Heart left ventricle (tissue), 13 donors: ENCODE results near the gene DLK2.

Source experiments
- POLR2A ChIP-seq, 2 donors: fragments of 450-650 bp; IDR thresholded peaks; one replicate each; pipeline ENCODE4 v1.6.1; 2017; ENCODE audit warnings: antibody characterized with exemption in 2 of 2, mild to moderate bottlenecking in 2 of 2, moderate library complexity in 2 of 2
- TF ChIP-seq, protein P1 (sequence below), 12 donors: fragments of 200-600 bp; sonication (generic) in 4 of 12; IDR thresholded peaks; one replicate each; pipeline versions ENCODE4 v1.5.0 to v1.8.0; 2018 to 2022; ENCODE audit warnings: antibody characterized with exemption in 12 of 12, mild to moderate bottlenecking in 5 of 12
- donor health status: ischemic (EF 13 %, LVEDD 7.1; RV severe dilation, severe dysfunction).
- donor health status: DM: no; HTN: yes; CAD: no.
- donor health status: DM: no; HTN: no; CAD: no.
- donor health status: ischemic (EF 25% LVEDD 6.9; RV normal size, moderate dysfunction).
- donor health status: ischemic (EF 25% LVEDD 5.7; RV mildly dilated, moderate dysfunction).
- donor health status: ischemic (EF 35%, LVEDD 5.7; RV mildly dilated, moderate dysfunction).
- donor health status: nonischemic (EF 11% LVEDD 7.7; RV severe dilation, severe dysfunction).
- donor health status: DM: yes; HTN: yes; CAD: no.
- donor health status: PGD.
- donor health status: ischemic (EF 29% LVEDD 5.4; RV normal size, mild dysfunction).
- donor health status: nonischemic (EF 23%, LVEDD 6.1; RV moderate dilation, normal function).

DNA sequence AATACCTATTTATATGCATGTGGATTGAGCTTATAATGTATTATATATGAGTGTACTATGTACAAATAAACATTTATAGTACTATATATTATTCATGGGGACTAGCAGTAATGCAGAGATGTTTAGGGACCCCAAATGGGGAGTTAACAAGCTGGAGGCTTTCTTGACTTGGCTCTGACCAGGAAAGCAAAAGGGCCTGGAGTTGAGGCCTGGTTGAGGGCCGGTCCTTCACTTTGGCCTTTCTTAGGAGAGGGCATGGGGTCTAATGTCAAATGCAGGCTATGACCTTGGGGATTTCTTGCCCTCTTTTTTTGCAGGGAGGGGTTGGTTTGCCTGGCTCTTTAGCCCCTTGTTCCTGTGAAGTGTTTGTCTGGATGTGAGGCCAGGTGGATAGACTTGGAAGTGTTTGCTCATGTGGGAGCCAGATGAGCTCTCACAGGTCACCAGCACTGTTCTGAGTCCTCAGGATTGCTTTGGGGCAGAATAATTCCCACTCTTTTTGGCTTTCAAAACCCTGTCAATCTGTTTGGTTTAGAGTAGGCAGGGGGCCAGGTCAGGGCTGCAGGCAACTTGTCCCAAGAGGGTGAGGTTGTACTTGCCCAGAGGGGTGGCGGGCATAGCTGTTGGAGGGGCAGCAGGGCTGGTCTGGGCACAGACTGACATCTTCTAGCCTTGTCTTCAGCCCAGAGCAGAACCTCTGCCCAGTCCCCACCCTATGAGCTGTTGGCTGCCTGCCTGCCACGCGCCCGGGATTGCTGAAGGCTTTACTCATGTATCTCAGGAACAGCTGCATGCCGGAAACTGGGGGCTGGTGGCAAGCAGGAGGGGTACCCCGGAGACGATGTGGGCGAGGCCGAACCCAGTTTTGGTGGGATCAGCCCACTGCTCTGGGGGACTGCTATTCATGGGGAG lies 36.7 kb upstream of the DLK2 start:
- TF ChIP-seq, protein P1, sequence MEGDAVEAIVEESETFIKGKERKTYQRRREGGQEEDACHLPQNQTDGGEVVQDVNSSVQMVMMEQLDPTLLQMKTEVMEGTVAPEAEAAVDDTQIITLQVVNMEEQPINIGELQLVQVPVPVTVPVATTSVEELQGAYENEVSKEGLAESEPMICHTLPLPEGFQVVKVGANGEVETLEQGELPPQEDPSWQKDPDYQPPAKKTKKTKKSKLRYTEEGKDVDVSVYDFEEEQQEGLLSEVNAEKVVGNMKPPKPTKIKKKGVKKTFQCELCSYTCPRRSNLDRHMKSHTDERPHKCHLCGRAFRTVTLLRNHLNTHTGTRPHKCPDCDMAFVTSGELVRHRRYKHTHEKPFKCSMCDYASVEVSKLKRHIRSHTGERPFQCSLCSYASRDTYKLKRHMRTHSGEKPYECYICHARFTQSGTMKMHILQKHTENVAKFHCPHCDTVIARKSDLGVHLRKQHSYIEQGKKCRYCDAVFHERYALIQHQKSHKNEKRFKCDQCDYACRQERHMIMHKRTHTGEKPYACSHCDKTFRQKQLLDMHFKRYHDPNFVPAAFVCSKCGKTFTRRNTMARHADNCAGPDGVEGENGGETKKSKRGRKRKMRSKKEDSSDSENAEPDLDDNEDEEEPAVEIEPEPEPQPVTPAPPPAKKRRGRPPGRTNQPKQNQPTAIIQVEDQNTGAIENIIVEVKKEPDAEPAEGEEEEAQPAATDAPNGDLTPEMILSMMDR (IDR thresholded peaks at IDR 0.05), result no peak
- no peak for TF ChIP-seq POLR2A (IDR thresholded peaks at IDR 0.05)
